HL-60/S4 treated with retinoic acid at 250 ng/mL for 4 days and 3 days (cell line): ENCODE results near the gene PSAP.

Source experiments
- in situ Hi-C: fragments of 300-500 bp; cut with MboI; formaldehyde crosslinking; loops from 2 replicates; pipeline ENCODE4 v1.7.0; 2022; ENCODE audit warnings: low sequenced_read_pairs

PSAP gene

GRCh38 chr10:71812016-71812912, 38.8 kb downstream of the PSAP start:
- in situ Hi-C loops, result loop anchor here (5.0 to 25.0 kb wide), 2 partner anchors 40 to 500 kb away; partner anchors contain the start of genes SLC29A3 and VSIR

GRCh38 chr10:71811351-71811750, 39.7 kb downstream of the PSAP start:
- in situ Hi-C loops, result loop anchor here (5.0 to 25.0 kb wide), 2 partner anchors 39 to 499 kb away; partner anchors contain the start of genes SLC29A3 and VSIR

- in situ Hi-C loops, result loop anchor here (5.0 to 25.0 kb wide), 2 partner anchors 38 to 498 kb away; partner anchors contain the start of genes SLC29A3 and VSIR
Observed at GRCh38 chr10:71810048-71810750, 40.9 kb downstream of the PSAP start.

- in situ Hi-C loops, result loop anchor here (5.0 to 25.0 kb wide), 2 partner anchors 37 to 497 kb away; partner anchors contain the start of genes SLC29A3 and VSIR
Observed at GRCh38 chr10:71809628-71810027, 41.4 kb downstream of the PSAP start.

GRCh38 chr10:71807557-71808510, 43.2 kb downstream of the PSAP start:
- in situ Hi-C loops, result loop anchor here (25.0 kb wide), 1 partner anchor 496 kb away; the partner anchor contains the start of gene SLC29A3

- in situ Hi-C loops, result loop anchor here (25.0 kb wide), 1 partner anchor 495 kb away; the partner anchor contains the start of gene SLC29A3
Observed at GRCh38 chr10:71806704-71807556, 44.1 kb downstream of the PSAP start.

GRCh38 chr10:71805776-71806703, 45.0 kb downstream of the PSAP start:
- in situ Hi-C loops, result loop anchor here (25.0 kb wide), 1 partner anchor 494 kb away; the partner anchor contains the start of gene SLC29A3

GRCh38 chr10:71804077-71804476, 47.0 kb downstream of the PSAP start:
- in situ Hi-C loops, result loop anchor here (25.0 kb wide), 1 partner anchor 492 kb away; the partner anchor contains the start of gene SLC29A3

- in situ Hi-C loops, result loop anchor here (25.0 kb wide), 1 partner anchor 491 kb away; the partner anchor contains the start of gene SLC29A3
Observed at GRCh38 chr10:71802715-71803488, 48.1 kb downstream of the PSAP start.

- in situ Hi-C loops, result loop anchor here (25.0 kb wide), 1 partner anchor 490 kb away; the partner anchor contains the start of gene SLC29A3
Observed at GRCh38 chr10:71802235-71802634, 48.8 kb downstream of the PSAP start.

GRCh38 chr10:71801361-71801760, 49.7 kb downstream of the PSAP start:
- in situ Hi-C loops, result loop anchor here (25.0 kb wide), 1 partner anchor 489 kb away; the partner anchor contains the start of gene SLC29A3

- in situ Hi-C loops, result loop anchor here (25.0 kb wide), 1 partner anchor 488 kb away; the partner anchor contains the start of gene SLC29A3
Observed at GRCh38 chr10:71799608-71800453, 51.2 kb downstream of the PSAP start.

- in situ Hi-C loops, result no loop called here
Observed at GRCh38 chr10:71799112-71799511, 51.9 kb downstream of the PSAP start.

- in situ Hi-C loops, result no loop called here
Observed at GRCh38 chr10:71798308-71798624, 52.8 kb downstream of the PSAP start.

- in situ Hi-C loops, result no loop called here
Observed at GRCh38 chr10:71797533-71798307, 53.3 kb downstream of the PSAP start.
